Urothelium cell line (cell line): ENCODE data around the gene SIVA1.

Experiments used
- DNase-seq: peaks from one replicate; pipeline ENCODE4 v3.0.0; 2011; ENCODE audit warnings: low spot score, mixed read lengths
- FAIRE-seq: peaks from 2 replicates; lab custom pipeline; 2011; peaks lifted over from hg19 to GRCh38; lab: Jason Lieb, UNC

SIVA1 gene

GRCh38 chr14:104769324-104770071, 16.6 kb downstream of the SIVA1 start:
- no peak for FAIRE-seq
- no peak for DNase-seq

DNA sequence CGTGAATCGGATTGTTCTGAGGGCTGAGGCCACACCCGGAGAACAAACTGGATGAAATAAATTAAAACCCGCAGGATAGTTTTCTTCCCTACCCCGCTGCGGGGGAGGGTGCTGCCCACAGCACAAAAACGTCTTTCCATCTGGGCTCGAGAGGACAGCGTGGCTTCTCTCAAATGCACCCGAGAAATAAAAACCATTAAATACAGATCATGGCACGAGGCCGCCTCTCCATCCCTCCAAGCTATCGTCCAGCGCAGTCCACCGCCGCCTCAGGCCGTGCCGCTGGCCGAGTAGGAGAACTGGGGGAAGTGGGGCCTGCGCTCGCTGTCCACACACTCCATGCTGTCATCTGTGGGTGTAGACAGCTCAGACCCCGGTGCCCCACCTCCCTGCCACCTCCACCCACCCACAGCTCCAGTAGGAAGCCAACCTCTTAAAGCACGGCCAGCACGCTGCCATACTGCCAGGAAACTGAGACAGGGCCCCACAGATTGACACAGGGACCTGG, 17.2 kb downstream of the SIVA1 start:
- DNase-seq = no peak
- no peak for FAIRE-seq

DNA sequence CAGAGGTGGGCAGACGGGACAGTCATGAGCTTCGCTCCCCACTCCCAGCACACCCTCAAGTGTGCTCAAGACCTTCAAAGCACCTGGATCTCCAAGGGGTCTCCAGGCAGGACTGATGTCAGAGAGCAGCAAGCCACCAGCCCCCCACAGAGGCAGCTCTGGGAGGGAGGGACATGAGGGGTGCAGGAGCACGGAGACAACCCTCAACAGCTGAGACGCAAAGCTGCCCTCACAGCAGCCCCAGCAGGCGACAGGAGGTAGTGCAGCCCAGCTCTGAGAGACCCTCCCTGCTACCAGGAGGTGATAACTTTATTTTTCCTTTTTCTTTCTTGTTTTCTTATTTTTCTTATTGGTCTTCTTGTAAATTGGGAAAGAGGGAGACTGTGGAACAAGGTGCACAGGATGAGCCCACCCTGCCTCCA, 17.9 kb downstream of the SIVA1 start:
- DNase-seq (no peak), FAIRE-seq (no peak)

DNA sequence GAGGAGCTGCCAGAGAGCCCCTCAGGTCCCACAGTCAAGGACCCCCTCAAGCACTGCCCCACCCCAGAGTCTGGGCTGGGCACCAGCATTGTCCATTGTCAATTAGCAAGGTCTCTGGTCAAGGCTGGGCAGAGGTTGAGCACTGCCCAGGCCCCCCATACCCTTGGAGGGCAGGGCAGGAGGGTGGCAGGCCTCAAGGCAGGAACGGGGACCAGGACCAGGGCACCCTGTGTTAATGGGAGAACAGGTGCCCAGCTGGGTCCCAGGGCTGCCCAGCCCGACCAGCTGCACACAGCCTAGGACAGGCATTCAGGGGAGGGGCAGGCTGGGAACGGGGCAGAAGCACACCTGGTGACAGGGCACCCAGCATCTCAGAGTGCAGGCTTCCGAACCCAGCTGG, 18.4 kb downstream of the SIVA1 start:
- DNase-seq (no peak), FAIRE-seq (no peak)

DNA sequence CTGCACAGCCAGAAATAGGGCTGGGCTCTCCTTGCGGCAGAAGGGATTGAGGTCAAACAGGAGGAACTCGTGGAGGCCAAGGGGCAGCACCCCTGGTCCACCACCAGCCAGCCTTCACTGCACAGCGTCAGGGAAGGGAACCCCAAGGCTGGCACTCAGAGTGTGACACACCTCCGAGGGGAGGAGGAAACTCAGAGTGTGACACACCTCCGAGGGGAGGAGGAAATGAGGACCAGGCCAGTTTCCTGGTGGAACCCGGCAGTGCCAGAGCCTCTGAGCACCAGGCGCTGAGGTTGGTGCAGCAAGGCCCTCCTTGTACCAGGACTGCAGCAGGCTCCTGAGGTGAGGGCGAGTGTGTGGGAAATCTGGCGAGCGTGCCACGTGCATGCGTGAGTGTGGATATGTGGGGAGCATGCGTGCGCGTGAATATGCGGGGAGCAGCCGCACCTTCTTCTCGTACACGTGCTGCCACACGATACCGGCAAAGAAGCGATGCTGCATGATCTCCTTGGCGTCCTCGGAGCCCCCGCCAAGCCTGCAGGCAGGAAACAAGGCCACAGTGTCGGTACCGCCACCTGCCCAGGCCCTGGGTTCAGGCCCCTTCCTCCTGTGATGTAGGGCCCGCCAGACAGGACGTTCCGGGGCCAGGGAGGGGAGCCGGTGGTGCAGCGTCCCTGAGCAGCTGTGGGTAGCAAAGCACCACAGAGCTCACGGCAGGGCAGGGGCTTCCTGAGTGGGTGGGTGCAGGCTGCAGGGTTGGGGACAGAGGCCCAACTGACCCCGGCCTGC, 19.2 kb downstream of the SIVA1 start:
- FAIRE-seq (no peak), DNase-seq (no peak)

DNA sequence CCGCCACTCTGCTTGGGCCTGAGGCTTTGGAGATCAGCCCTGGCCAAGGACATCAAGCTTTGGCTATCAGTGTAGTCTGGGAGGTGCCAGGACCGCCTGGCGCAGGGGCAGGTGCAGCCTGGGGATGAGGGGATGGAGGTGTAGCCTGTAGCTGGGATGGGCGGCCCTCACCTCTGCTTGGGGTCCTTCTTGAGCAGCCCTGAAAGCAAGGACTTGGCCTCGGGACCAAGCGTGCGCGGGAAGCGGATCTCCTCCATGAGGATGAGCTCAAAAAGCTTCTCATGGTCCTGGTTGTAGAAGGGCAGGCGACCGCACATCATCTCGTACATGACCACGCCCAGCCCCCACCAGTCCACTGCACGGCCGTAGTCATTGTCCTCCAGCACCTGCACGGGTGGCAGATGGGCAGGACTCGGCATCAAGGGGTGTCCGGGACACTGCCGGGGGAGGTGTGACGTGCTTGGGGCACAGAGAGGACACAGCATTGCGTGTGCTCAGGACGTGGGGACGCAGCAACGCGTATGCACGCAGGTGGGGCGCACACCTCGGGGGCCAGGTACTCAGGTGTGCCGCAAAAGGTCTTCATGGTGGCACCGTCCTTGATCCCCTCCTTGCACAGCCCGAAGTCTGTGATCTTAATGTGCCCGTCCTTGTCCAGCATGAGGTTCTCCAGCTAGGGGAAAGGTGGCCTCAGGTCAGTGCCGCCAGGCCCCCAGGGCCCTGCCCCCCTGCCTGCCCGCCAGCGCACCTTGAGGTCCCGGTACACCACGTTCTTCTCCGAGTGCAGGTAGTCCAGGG, 20.0 kb downstream of the SIVA1 start:
- FAIRE-seq = no peak
- DNase-seq = no peak

DNA sequence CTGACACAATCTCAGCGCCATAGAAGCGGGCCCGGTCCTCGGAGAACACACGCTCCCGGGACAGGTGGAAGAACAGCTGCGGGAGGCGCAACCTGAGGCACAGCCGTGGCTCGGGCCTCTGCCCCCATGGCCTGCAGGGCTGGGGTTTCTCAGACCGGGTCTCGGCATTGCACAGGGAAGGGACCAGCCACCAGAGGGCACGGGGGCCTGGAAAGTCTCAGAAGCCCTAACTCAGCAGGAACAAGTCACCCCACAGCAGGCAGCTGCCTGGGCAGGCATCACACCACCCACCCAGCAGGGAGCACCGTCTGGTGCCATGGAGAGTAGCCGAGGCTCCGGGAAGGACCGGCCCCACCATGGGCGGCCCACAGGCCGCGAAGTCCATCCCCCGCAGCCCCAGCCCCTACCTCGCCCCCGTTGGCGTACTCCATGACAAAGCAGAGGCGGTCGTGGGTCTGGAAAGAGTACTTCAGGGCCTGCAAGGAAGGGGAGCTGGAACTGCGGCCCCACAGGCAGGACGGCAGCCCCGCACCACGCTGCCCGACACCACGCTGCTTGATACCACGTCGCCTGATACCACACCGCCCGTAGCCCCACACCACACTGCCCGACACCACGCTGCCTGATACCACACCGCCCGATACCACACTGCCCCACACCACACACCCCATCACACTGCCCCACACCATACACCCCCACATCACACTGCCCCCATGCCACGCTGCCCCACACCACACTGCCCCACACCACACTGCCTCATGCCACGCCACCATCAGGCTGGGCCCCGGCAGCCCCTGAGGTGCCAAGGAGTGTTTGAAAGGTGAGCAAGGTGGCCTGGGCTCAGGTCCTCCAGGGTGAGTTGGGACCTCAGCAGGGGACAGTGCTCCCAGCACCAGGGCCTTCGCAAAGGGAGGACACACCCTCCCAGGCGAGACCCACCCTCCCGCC, 20.8 kb downstream of the SIVA1 start:
- no peak for DNase-seq
- no peak for FAIRE-seq

GRCh38 chr14:104774453-104775072, 21.6 kb downstream of the SIVA1 start:
- FAIRE-seq (no peak), DNase-seq (no peak)

DNA sequence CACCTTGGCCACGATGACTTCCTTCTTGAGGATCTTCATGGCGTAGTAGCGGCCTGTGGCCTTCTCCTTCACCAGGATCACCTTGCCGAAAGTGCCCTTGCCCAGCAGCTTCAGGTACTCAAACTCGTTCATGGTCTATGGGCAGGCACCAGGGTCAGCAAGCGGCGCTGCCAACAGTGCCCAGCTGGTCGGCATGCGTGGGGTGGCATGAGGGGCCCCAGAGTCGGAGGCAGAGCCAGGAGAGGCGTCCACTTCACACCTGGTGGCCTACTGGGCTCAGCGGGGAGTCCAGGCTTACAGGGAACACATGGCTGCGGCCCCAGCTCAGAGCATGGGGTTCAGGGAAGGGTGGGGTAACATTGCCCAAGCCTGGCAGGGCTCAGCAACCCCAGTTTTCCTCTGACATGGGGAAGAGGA, 22.1 kb downstream of the SIVA1 start:
- DNase-seq = no peak
- no peak for FAIRE-seq

DNA sequence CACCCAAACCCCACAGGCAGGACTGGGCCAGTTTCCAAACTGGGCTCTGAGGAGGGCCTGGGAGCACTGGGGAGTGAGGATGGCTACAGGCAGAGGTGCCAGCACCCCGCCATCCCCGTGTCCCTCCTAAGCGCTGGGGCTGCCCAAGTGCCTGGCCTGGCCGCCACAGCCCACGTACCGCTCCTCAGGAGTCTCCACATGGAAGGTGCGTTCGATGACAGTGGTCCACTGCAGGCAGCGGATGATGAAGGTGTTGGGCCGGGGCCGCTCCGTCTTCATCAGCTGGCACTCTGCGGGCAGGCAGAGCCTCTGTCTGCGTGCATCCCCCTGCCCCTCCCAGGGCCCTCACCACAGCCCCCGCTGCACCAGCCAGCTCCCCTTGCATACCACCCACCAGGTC, 23.5 kb downstream of the SIVA1 start:
- DNase-seq (no peak), FAIRE-seq (no peak)

DNA sequence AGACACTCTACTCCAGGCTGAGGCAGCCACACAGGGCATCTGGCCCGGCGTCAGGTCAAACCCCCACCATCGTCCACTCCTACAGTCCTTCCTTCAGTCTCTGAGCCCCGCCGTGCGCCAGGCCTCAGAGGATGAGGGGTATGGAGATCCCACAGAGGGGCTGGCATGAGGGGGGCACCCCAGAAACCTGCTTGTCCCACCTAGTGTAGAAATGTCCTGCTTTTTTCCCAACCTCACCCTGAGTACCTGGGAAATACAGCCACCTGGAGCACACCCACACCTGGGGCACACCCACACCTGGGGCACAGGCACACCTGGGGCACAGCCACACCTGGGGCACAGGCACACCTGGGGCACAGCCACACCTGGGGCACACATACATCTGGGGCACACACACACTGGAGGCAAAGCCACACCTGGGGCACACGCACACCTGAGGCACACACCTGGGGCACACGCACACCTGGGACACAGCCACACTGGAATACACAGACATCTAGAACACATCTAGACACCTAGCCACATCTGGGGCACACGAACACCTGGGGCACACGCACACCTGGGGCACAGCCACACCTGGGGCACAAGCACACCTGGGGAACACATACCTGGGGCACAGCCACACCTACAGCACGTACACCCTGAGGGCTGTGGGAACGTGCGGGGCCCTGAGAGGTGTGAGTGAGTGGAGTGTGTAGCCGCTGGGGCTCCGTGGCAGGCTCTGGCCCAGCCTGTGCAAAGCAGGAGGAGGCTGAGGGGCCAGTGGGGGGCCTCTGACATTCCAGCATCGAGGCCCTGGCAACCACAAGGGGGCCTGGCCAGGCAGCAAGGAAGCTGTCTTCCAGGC, 24.2 kb downstream of the SIVA1 start:
- FAIRE-seq = no peak
- no peak for DNase-seq

GRCh38 chr14:104777808-104778249, 24.9 kb downstream of the SIVA1 start:
- no peak for DNase-seq
- no peak for FAIRE-seq

GRCh38 chr14:104778694-104779331, 25.9 kb downstream of the SIVA1 start:
- DNase-seq (no peak), FAIRE-seq (no peak)

DNA sequence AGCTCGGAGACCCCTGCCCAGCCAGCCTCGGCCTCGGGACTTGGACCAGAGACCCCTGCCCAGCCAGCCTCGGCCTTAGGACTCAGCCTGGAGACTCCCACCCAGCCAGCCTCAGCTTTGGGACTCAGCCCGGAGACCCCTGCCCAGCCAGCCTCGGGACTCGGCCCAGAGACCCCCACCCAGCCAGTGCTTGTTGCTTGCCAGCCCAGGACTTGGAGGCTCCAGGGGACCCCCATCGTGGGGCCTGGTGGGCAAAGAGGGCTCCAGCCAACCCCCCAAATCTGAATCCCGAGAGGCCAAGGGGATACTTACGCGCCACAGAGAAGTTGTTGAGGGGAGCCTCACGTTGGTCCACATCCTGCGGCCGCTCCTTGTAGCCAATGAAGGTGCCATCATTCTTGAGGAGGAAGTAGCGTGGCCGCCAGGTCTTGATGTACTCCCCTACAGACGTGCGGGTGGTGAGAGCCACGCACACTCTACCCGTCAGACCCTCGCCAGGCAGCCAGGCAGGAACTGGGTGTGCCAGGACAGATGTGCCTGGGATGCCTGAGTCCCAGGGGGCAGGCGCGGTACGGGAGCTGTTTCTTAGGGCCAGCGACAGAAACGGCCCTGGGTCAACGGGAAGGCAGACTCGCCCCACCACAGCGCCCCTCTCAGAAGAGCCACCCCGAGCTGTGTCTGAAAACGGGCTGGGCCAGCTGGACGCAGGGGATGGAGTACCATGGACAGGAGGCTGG, 27.0 kb downstream of the SIVA1 start:
- DNase-seq = no peak
- FAIRE-seq = no peak

- no peak for DNase-seq
- no peak for FAIRE-seq
These were observed 27.6 kb downstream of the SIVA1 start for GRCh38 chr14:104780513-104781030.

GRCh38 chr14:104781271-104782077, 28.5 kb downstream of the SIVA1 start:
- FAIRE-seq = no peak
- no peak for DNase-seq
